Mesenteric fat pad (tissue), 1 donor: Measurements from ENCODE around the gene TJP1. TPM values are rescaled to one million over a fixed set of nuclear protein-coding genes. Genes with fewer than 3 reads are reported as not detected.
A peak's percentile ranks its signal among the peaks of the same experiment; 100 is the strongest.
"Not testable (repeated sequence)": the region's sequence is repeated elsewhere in the genome, so short reads cannot be mapped to it uniquely, and the experiment has no call there.

ENCODE experiments used
- DNase-seq: peaks from one replicate; pipeline ENCODE4 v3.0.0-alpha.2; 2020; ENCODE audit warnings: low spot score
- total RNA-seq: library from RNA; stranded (reverse); fragmentation: NEBNext Ultra II Directional; extraction: Animal tissue kit (Norgen Biotek cat#: 25700); gene quantifications from one replicate; pipeline ENCODE4 v1.2.1, GENCODE V29; 2021
- donor health status: DM: yes; HTN: yes; CAD: no.

TJP1 gene
- total RNA-seq, 1 donor from 2014 or later = 89.6 TPM

GRCh38 chr15:29840054-29840453, 17.8 kb upstream of the TJP1 start:
- DNase-seq = no peak

GRCh38 chr15:29838352-29839010, 16.2 kb upstream of the TJP1 start:
- no peak for DNase-seq

GRCh38 chr15:29835301-29835700, 13.0 kb upstream of the TJP1 start:
- DNase-seq = no peak

- no peak for DNase-seq
These were observed 10.4 kb upstream of the TJP1 start for GRCh38 chr15:29832709-29833108.

- DNase-seq = no peak
These were observed 4.9 kb upstream of the TJP1 start for GRCh38 chr15:29826908-29827820.

- DNase-seq = no peak
These were observed 3.0 kb upstream of the TJP1 start for GRCh38 chr15:29825227-29825626.

GRCh38 chr15:29822684-29823459, 604 bp upstream of the TJP1 start:
- DNase-seq = peak; percentile 92

GRCh38 chr15:29821416-29822099, 710 bp downstream of the TJP1 start:
- DNase-seq = peak; percentile 92

GRCh38 chr15:29820394-29821154, 1.7 kb downstream of the TJP1 start:
- no peak for DNase-seq

- DNase-seq = no peak
These were observed 2.3 kb downstream of the TJP1 start for GRCh38 chr15:29819979-29820378.

GRCh38 chr15:29818141-29818540, 4.1 kb downstream of the TJP1 start:
- no peak for DNase-seq

- not testable (repeated sequence) for DNase-seq
These were observed 4.8 kb downstream of the TJP1 start for GRCh38 chr15:29817455-29817854.

- no peak for DNase-seq
These were observed 7.1 kb downstream of the TJP1 start for GRCh38 chr15:29815000-29815710.

- no peak for DNase-seq
These were observed 9.3 kb downstream of the TJP1 start for GRCh38 chr15:29813009-29813408.

GRCh38 chr15:29812384-29812694, 9.9 kb downstream of the TJP1 start:
- DNase-seq = no peak

GRCh38 chr15:29811691-29812383, 10.4 kb downstream of the TJP1 start:
- DNase-seq = no peak

GRCh38 chr15:29805708-29806104, 16.6 kb downstream of the TJP1 start:
- DNase-seq = no peak

- DNase-seq = no peak
These were observed 17.1 kb downstream of the TJP1 start for GRCh38 chr15:29805043-29805707.

GRCh38 chr15:29802411-29802810, 19.9 kb downstream of the TJP1 start:
- no peak for DNase-seq
